ENCODE results near the gene RABEPK.
"Not testable (repeated sequence)": the region's sequence is repeated elsewhere in the genome, so short reads cannot be mapped to it uniquely, and the experiment has no call there.

The RABEPK gene

DNA sequence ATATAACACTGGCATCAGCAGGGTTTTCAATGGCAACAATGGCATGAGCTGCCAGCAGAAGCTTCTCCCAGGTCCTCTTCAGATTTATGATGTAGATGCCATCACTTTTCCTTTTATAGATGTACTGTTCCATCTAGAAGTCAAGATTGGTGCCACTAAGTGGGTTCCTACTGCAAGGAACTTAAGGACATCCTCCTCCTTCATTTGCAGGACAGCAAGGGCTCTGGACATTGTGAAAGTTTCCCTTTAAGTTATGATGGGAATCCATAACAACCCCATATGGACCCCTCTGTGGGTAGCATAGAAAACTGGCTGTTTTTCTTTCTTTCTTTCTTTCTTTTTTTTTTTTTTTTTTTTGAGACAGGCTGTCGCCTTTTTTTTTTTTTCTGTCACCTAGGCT, 4.8 kb upstream of the RABEPK start:
- not testable (repeated sequence) for DNase-seq (ENCODE audit: low spot score)

DNA sequence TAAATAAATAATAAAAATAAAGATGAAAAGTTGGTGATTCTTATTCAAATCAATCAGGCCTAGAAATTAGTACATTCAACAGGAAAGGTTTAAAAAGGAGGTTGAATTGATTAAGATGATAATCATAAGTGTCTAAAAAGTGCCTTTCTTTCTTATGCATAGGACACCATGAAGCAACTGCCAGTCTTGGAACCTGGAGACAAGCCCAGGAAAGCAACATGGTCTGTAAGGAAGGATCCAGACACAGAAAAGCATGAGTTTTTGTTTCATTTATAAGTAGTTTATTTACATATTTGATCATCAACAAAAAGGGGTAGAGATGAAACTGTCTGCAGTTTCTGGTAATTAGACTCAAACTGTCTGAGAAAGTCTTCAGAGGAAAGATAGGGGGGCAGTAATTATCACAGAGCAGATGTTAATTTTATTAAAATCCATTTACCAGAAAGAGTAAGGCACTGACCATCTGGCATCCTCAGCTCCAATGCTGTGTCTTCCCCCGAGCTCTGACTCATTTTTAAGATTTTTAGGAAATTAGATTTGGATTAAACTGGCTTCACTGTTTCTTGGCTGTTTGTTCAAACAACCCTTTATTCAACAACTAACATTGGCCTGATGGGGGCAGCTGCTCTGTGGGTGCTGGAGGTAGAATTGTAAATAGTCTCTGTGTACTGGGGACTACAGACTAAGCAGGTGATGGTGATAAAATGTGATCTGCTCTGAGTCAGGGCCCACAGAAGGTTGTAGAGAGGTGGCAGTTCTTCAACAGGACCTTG, 2.7 kb downstream of the RABEPK start:
- DNase-seq (ENCODE audit: low spot score) = no peak

DNA sequence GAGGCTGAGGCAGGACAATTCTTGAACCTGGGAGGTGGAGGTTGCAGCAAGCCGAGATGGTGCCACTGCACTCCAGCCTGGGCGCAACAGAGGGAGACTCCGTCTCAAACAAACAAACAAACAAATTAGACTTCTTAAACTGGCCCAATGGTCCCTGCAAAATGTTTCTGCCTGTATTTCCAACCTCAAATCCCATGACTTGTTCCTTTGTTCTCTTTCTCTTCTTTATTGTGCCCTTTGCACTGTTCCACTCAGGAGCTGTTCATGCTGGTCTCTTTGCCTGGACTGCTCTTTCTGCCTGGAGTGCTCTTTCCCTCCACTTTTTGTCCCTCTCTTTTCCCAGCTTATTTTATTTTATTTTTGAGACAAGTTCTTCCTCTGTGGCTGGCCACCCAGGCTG, 4.1 kb downstream of the RABEPK start:
- no peak for DNase-seq (ENCODE audit: low spot score)

DNA sequence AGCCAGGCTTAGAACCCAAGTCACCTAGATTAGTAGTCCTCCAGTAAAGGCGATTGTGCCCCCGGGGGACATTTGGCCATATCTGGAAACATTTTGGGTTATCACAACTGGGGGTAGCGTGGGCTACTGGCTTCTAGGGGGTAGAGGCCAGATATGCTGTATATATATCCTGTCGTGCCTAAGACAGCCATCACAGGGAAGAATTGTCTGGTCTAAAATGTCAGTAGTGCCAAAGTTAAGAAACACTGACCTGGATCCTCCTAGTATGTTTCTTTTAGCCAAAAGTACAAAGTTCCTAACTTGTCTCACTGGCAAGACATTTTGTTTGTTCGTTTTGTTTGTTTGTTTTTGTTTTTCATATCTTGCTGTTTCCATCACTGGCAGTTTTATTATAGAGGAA, 13.8 kb downstream of the RABEPK start:
- DNase-seq (ENCODE audit: low spot score) = no peak

DNA sequence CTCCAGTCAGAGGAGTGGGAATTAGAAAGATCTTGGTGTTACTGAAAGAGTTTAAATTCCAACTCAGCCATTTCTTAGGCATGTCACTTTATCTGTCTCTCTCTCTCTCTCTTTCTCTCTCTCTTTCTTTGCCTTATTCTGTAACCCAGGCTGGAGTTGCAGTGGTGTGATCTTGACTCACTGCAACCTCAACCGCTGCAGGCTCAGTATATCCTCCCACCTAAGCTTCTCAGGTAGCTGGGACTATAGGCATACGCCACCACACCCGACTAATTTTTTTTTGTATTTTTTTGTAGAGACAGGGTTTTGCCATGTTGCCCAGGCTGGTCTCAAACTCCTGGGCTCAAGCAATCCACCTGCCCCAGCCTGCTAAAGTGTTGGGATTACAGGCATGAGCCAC, 18.3 kb downstream of the RABEPK start:
- DNase-seq (ENCODE audit: low spot score) = no peak

DNA sequence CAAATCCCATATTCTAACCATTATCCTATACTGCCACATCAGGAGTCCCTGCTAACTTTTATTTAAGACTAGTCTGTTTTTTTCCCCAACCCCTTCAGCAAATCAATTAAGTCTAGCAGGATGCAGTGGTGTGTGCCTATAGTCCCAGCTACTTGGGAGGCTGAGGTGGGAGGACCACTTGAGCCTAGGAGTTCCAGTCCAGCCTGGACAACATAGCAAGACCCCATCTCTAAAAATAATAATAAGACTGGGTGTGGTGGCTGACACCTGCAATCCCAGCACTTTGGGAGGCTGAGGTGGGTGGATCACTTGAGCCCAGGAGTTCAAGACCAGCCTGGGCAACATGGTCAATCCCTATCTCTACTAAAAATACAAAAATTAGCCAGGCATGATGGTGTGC, 24.5 kb downstream of the RABEPK start:
- not testable (repeated sequence) for DNase-seq (ENCODE audit: low spot score)

DNA sequence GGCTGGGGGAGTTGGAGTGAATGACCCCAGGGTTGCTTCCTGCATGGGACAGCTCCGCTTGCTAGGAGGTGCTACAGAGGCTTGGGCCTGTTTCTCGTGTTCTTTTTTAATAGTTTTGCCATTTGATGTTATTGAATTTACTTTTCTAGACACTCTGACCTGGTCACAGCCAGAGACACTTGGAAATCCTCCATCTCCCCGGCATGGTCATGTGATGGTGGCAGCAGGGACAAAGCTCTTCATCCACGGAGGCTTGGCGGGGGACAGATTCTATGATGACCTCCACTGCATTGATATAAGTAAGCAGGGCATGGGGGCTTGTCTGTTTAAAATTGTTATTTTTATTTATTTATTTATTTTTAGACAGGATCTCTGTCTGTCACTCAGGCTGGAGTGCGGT, 27.4 kb downstream of the RABEPK start:
- no peak for DNase-seq (ENCODE audit: low spot score)

DNA sequence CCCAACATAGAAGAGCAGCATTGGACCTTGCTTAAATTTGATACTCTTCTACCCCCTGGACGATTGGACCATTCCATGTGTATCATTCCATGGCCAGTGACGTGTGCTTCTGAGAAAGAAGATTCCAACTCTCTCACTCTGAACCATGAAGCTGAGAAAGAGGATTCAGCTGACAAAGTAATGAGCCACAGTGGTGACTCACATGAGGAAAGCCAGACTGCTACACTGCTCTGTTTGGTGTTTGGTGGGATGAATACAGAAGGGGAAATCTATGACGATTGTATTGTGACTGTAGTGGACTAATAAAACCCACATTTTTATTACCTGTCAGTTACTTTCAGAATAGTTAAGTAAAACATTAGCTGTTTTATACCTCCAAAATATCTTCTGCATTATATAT, 33.3 kb downstream of the RABEPK start:
- DNase-seq (ENCODE audit: low spot score) = peak; percentile 31

DNA sequence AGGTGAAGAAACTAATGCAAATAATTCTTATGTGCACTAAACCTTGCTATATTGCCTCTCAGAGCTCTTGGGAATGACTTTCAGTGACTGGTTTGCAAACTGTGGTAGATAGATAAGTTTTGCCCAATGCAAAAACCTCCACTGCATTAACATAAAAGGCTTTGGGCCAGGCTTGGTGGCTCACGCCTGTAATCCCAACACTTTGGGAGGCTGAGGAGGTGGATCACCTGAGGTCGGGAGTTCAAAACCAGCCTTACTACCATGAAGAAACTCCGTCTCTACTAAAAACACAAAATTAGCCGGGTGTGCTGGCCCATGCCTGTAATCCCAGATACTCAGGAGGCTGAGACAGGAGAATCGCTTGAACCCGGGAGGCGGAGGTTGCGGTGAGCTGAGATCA, 33.8 kb downstream of the RABEPK start:
- peak; percentile 34 for DNase-seq (ENCODE audit: low spot score)

DNA sequence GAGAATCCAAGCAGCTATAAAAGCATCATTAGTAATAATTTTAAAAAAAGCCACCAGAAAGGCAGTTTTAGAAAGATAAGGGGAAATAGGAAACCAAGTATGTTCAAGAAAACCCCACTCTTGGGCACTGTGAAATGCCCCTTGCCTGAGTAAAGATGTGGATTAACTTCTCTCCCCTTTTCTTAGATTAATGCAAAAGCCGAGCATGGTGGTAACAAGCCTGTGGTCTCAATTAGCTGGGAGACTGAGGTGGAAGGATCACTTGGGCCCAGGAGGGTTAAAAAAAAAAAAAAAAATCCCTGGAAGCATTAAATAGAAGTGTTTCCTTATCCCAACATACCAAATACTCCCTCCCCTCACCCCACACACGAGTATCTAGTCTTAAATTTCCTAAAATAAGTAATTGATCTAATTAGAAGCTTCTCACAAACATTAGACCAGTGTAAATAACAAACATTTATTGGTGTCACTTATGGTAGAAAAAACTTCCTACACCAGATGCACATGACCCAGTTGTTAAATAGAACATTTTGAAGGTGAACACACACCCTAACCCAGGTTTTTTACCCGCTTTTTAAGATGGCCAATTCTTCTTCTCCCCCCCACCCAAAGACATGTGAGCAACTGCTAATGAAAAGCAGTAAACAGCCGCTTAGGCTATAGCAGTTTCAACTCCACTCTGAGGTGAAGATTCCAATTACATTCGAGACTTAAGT, 35.6 kb downstream of the RABEPK start:
- peak; percentile 44 for DNase-seq (ENCODE audit: low spot score)

DNA sequence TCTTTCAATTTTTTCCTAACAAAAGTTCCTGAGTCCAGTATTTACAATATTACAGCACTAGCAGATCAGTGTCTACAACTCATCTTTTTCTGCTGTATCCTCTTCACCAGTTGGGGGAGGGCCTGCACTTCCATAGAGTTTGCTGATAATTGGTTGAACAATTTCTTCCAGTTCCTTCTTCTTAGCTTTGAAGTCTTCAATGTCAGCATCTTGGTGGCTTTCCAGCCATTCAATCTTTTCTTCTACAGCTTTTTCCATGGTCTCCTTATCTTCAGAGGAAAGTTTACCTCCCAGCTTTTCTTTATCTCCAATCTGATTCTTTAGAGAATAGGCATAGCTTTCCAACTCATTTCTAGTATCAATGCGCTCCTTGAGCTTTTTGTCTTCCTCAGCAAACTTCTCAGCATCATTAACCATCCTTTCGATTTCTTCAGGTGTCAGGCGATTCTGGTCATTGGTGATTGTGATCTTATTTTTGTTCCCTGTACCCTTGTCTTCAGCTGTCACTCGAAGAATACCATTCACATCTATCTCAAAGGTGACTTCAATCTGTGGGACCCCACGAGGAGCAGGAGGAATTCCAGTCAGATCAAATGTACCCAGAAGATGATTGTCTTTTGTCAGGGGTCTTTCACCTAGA, 36.3 kb downstream of the RABEPK start:
- DNase-seq (ENCODE audit: low spot score) = not testable (repeated sequence)

DNA sequence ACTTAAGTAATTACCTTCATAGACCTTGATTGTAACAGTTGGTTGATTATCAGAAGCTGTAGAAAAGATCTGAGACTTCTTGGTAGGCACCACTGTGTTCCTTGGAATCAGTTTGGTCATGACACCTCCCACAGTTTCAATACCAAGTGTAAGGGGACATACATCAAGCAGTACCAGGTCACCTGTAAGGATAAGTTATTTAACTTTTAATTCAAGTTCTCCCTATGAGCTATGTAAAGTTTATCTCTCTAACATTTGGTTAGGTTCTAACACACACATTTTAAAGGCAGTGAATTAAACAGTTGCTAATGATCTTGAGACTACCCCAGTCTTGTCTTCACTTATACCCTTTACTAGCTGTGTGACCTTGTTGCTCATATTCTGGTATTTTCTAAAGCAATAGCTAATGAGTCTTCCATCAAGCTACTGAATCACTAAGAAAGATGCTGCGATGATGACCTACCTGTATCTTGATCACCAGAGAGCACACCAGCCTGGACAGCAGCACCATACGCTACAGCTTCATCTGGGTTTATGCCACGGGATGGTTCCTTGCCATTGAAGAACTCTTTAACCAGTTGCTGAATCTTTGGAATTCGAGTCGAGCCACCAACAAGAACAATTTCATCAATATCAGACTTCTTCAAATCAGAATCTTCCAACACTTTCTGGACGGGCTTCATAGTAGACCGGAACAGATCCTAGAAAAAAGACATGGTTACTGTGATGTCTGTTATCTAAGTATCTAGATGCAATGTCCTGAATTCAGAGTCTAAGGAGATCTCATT, 38.0 kb downstream of the RABEPK start:
- peak; percentile 33 for DNase-seq (ENCODE audit: low spot score)

DNA sequence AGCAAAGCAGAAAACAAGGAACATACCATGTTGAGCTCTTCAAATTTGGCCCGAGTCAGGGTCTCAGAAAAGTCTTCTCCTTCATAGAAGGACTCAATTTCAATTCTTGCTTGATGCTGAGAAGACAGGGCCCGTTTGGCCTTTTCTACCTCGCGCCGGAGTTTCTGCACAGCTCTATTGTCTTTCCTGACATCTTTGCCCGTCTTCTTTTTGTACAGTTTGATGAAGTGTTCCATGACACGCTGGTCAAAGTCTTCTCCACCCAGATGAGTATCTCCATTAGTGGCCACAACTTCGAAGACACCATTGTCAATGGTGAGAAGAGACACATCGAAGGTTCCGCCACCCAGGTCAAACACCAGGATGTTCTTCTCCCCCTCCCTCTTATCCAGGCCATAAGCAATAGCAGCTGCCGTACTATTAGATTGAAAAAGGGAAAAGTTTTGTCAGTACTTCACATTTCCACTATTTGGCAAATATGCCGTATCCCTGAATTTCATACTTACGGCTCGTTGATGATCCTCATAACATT, 38.6 kb downstream of the RABEPK start:
- no peak for DNase-seq (ENCODE audit: low spot score)

DNA sequence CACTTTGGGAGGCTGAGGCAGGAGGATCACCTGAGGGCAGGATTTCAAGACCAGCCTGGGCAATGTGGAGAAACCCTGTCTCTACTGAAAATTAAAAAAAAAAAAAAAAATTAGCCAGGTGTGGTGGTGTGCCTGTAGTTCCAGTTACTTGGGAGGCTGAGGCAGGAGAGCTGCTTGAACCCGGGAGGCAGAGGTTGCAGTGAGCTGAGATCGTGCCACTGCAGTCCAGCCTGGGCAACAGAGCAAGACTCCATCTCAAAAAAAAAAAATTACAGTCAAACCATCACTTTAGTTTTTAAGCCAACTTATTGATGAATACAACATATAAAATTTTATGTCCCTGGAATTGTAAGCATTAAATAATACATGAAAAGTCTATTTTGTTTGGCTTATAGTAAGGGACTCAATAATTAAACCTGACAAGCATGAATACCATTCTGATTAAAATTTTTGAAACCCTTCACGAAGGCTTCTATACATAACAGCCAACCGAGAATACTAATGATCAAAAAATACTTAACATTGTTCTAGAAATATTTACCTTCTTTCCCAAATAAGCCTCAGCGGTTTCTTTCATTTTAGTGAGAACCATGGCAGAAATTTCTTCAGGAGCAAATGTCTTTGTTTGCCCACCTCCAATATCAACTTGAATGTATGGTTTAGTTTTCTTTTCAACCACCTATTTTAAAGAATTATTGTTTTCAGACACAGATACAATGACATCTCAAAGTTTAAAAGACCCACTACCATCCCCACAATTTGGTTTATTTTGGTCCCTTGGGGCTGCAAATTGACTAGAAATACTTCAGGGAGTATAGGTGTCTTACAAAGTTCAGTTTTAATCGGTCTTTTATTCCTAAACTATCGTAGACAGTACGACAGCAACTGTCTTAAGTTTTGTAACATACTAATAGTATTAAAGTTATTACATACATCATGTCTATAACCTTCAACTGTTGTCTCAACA, 39.6 kb downstream of the RABEPK start:
- peak; percentile 33 for DNase-seq (ENCODE audit: low spot score)

DNA sequence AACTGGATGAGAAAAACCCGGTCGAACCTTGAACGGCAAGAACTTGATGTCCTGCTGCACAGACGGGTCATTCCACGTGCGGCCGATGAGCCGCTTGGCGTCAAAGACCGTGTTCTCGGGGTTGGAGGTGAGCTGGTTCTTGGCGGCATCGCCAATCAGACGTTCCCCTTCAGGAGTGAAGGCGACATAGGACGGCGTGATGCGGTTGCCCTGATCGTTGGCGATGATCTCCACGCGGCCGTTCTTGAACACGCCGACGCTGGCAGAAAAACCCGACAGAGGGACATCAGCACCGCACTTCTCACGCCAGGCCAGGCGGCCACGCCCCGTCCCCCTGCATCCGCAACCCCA, 40.3 kb downstream of the RABEPK start:
- DNase-seq (ENCODE audit: low spot score) = peak; percentile 55

DNA sequence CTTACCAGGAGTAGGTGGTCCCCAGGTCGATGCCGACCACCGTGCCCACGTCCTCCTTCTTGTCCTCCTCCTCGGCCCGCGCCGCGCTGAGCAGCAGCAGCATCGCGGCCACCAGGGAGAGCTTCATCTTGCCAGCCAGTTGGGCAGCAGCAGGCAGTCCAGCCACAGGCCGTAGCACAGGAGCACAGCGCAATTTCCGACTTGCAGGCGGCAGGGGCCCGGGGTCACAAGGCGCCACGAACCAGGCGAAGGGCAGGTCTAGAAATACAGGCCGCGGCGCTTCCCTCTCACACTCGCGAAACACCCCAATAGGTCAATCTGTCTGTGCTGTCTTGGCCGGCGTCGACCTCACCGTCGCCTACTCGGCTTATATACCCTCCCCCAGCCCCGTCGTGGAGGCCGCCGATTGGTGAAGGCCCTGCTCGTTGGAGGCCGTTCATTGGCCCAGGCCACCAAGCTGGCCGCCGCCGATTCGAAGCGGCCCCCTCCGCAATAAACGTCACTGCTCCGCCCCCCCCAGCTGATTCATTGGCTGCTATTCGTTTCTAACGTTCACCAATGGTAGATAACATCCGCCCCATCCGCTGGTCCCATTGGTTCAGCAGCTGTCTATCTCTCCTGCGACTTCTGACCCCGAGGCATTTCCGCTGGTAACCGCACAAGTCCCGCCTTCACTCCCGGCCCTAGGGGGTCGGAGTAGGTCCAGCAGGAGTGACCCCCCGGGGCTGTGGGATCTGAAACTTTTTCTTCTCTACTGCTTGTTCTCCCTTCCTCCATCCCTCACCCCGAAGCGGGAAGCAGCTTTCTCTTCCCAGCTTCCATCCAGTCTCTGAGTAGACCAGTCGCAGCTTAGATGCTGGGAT, 40.9 kb downstream of the RABEPK start, which contains the start of gene HSPA5:
Gene HSPA5, minus strand, starts transcription at position 344 of the 863 bp plus-strand sequence. Its CDS starts 217 bp downstream, at position 127.
- peak; percentile 99 for DNase-seq (ENCODE audit: low spot score)

DNA sequence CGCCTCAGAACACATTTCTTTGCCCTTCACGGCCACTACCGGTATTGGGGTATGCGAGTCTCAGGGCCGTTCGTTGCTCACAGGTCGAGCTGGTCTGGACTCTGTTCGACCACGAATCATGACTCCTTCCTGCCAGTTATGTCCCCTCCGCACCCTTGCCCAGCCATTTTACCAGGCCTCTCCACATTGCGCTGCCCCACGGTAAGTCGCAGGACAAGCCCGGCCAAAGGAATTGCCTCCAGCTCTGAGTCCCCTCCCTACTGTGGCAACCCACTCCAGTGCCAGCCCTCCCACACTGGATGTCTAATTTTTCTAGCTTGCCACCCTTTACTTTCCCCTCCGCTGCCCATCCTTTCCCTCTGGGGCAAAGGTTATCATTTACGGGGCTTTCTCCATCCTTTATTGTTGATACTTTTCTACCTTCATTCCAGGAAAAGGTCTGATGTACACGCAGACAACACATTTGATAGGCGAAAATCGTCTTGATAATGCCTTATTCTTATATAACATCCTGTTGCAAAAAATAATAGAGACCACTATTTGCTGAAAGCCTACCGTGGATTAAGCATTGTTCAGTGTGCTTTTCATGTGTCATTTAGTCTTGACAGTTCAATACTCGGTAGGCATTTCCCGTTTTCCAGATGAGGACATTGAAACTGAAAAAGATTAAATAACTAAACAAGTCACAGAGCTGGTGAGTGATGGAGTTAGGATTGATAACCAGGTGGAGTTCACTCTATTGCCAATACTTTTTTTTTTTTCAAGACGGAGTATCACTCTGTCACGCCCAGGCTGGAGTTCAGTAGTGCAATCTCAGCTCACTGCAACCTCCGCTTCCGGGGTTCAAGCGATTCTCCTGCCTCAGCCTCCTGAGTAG, 41.8 kb downstream of the RABEPK start:
- peak; percentile 29 for DNase-seq (ENCODE audit: low spot score)

DNA sequence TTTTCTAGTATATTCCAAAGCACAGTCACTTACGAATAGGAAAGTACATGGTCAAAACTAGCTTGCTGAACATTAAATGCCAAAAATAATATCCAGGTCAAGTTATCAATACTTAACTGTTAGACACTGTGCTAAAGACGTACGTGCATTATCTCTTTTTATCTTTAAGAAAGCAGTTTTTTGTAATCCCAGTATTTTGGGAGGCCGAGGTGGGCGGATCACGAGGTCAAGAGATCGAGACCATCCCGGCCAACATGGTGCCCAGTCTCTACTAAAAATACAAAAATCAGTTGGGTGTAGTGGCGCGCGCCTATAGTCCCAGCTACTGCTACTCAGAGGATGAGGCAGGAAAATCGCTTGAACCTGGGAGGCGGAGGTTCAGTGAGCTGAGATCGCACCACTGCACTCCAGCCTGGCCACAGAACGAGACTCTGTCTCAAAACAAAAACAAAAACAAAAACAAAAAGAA, 43.5 kb downstream of the RABEPK start:
- DNase-seq (ENCODE audit: low spot score) = no peak

DNA sequence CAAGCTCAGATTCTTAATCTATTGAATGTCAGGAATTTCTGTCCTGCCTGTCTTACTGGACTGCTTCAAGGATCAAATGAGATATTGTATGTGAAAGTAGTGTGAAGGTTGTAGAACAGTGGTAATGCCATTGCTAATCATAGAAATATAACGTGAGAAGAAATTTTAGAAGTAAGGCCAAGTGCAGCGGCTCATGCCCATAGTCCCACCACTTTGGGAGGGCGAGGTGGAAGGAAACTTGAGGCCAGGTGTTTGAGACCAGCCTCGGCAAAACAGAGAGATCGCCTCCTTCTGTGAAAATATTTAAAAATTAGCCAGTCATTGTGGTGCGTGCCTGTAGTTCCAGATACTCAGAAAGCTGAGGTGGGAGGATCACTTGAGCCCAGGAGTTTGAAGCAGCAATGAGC, 45.9 kb downstream of the RABEPK start:
- no peak for DNase-seq (ENCODE audit: low spot score)
